Measurements from ENCODE around the gene MACROD2. TPM values are rescaled to one million over a fixed set of nuclear protein-coding genes. Genes with fewer than 3 reads are reported as not detected.

The MACROD2 gene
- polyA plus RNA-seq, 1 donor (not counting 4 experiments of a cell fraction or from before 2014, with no cell fraction given): 0.71 TPM

GRCh38 chr20:16043931-16044330, 2048.6 kb downstream of the MACROD2 start:
- dilution Hi-C loops (cut with MboI; ENCODE audit: extremely low pct_ligation_motif_present, low sequenced_read_pairs): no loop called here
- Histone ChIP-seq H3K9ac (ENCODE audit: control insufficient read depth, extremely low read depth, insufficient read depth, low read length) (no peak overlapping the region), H3K4me3 (ENCODE audit: control insufficient read depth in 2 of 3, extremely low read depth in 1 of 3, insufficient read depth in 2 of 3, low read depth in 1 of 3, low read length in 3 of 3) (no peak overlapping the region), H3K4me1 (ENCODE audit: control insufficient read depth, extremely low read depth, insufficient read depth, low read length) (no peaks in the 10 kb centered on the region), H3K4me2 (ENCODE audit: control insufficient read depth, extremely low read depth, insufficient read depth, low read depth, low read length) (no peak overlapping the region), H3K9me1 (ENCODE audit: control insufficient read depth, extremely low read depth, insufficient read depth, low read length) (no peaks in the 10 kb centered on the region), H3K36me3 (ENCODE audit: control insufficient read depth in 2 of 2, extremely low read depth in 1 of 2, insufficient read depth in 2 of 2, low read length in 2 of 2) (no peaks in the 10 kb centered on the region), H3K9me3 (ENCODE audit: control insufficient read depth, low read depth, low read length) (no peaks in the 10 kb centered on the region), H2AFZ (ENCODE audit: control insufficient read depth, low read length) (no peak overlapping the region), H3K27ac (ENCODE audit: control insufficient read depth, insufficient read depth, low read length) (no peak overlapping the region), H4K20me1 (ENCODE audit: control insufficient read depth, extremely low read depth, insufficient read depth, low read length) (no peaks in the 10 kb centered on the region), H3K27me3 (ENCODE audit: control insufficient read depth, extremely low read depth, insufficient read depth, low read length) (no peaks in the 10 kb centered on the region), H3K79me2 (ENCODE audit: control insufficient read depth, insufficient read depth, low read length) (no peaks in the 10 kb centered on the region)
- no peak for FAIRE-seq
- TF ChIP-seq EZH2 (IDR thresholded peaks at IDR 0.05; ENCODE audit: low read length) (no peak), CTCF (optimal IDR thresholded peaks at IDR 0.05 in 1 of 3, IDR thresholded peaks at IDR 0.05 in 1 of 3, conservative IDR thresholded peaks at IDR 0.05 in 1 of 3; ENCODE audit: extremely low read depth in 1 of 3, insufficient read depth in 2 of 3, low read length in 3 of 3) (no peak)
- DNase-seq (ENCODE audit: low read depth, low spot score): no peak

GRCh38 chr20:16048876-16049275, 2053.6 kb downstream of the MACROD2 start:
- Histone ChIP-seq H2AFZ (ENCODE audit: control insufficient read depth, low read length) (no peak overlapping the region), H3K4me1 (ENCODE audit: control insufficient read depth, extremely low read depth, insufficient read depth, low read length) (no peaks in the 10 kb centered on the region), H3K36me3 (ENCODE audit: control insufficient read depth in 2 of 2, extremely low read depth in 1 of 2, insufficient read depth in 2 of 2, low read length in 2 of 2) (no peaks in the 10 kb centered on the region), H3K9ac (ENCODE audit: control insufficient read depth, extremely low read depth, insufficient read depth, low read length) (no peak overlapping the region), H3K27ac (ENCODE audit: control insufficient read depth, insufficient read depth, low read length) (no peak overlapping the region), H3K9me3 (ENCODE audit: control insufficient read depth, low read depth, low read length) (no peaks in the 10 kb centered on the region), H3K79me2 (ENCODE audit: control insufficient read depth, insufficient read depth, low read length) (no peaks in the 10 kb centered on the region), H3K4me2 (ENCODE audit: control insufficient read depth, extremely low read depth, insufficient read depth, low read depth, low read length) (no peak overlapping the region), H3K9me1 (ENCODE audit: control insufficient read depth, extremely low read depth, insufficient read depth, low read length) (no peaks in the 10 kb centered on the region), H3K4me3 (ENCODE audit: control insufficient read depth in 2 of 3, extremely low read depth in 1 of 3, insufficient read depth in 2 of 3, low read depth in 1 of 3, low read length in 3 of 3) (no peak overlapping the region), H4K20me1 (ENCODE audit: control insufficient read depth, extremely low read depth, insufficient read depth, low read length) (no peaks in the 10 kb centered on the region), H3K27me3 (ENCODE audit: control insufficient read depth, extremely low read depth, insufficient read depth, low read length) (no peaks in the 10 kb centered on the region)
- no peak for FAIRE-seq
- no peak for TF ChIP-seq EZH2 (IDR thresholded peaks at IDR 0.05; ENCODE audit: low read length)
- TF ChIP-seq CTCF (optimal IDR thresholded peaks at IDR 0.05 in 1 of 3, IDR thresholded peaks at IDR 0.05 in 1 of 3, conservative IDR thresholded peaks at IDR 0.05 in 1 of 3; ENCODE audit: extremely low read depth in 1 of 3, insufficient read depth in 2 of 3, low read length in 3 of 3): no peak
- dilution Hi-C loops (cut with MboI; ENCODE audit: extremely low pct_ligation_motif_present, low sequenced_read_pairs): no loop called here
- no peak for DNase-seq (ENCODE audit: low read depth, low spot score)
